WI38 (cell line): ENCODE measurements around the gene DPAGT1.
A peak's percentile ranks its signal among the peaks of the same experiment; 100 is the strongest.

Experiments used
- H3K4me3 ChIP-seq: 2 replicates; pipeline ENCODE4 v1.5.1; 2011; ENCODE audit warnings: low read depth, mild to moderate bottlenecking, control low read depth, low read length
- TF ChIP-seq, protein P1 (sequence below): IDR thresholded peaks from 2 replicates; pipeline ENCODE4 v1.5.1; 2012; ENCODE audit warnings: low read depth, mild to moderate bottlenecking, control low read depth, low read length

DPAGT1 gene

DNA sequence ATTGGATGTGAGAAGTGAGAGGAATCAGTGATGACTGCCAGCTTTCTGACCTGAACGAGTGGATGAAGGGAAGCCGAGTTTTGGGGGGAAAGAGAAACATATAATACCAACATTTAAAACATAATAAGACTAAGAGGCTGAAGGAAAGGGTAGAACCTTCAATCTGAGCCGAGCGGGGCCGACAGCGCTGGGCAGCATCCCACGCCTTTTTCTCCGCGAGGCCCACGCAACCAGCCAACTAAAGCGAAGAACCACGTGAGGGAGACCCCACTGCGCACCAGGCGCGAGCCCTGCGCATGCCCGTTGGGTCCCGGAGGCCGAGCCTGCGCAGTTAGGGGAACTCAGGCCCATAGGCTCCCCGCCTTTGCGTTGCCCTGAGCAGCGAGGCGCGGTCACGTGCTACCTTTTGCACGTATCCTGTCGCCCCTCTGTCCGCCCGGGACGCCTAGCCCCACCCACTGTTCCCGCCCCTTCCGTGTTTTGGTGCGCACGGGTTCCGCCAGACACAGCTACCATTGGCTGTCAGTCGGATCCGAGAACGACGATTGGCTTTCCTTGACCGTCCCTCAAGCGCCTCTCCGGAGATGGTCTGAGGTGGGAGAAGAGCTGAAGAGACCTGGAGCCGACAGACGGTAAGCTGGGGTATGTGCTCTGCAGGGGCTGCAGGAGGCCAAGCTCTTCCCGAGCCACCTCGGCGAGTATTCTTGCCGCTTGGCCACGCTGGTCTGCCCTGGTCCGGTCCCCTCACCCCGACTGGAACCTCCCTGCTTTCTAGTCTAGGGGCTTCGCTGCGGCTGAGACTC, 19.6 kb upstream of the DPAGT1 start, which contains the start of gene HINFP:
Gene HINFP, plus strand, starts transcription at position 573 of the 803 bp plus-strand sequence. CDS start 5,365 bp downstream, outside the sequence.
- TF ChIP-seq, protein P1, sequence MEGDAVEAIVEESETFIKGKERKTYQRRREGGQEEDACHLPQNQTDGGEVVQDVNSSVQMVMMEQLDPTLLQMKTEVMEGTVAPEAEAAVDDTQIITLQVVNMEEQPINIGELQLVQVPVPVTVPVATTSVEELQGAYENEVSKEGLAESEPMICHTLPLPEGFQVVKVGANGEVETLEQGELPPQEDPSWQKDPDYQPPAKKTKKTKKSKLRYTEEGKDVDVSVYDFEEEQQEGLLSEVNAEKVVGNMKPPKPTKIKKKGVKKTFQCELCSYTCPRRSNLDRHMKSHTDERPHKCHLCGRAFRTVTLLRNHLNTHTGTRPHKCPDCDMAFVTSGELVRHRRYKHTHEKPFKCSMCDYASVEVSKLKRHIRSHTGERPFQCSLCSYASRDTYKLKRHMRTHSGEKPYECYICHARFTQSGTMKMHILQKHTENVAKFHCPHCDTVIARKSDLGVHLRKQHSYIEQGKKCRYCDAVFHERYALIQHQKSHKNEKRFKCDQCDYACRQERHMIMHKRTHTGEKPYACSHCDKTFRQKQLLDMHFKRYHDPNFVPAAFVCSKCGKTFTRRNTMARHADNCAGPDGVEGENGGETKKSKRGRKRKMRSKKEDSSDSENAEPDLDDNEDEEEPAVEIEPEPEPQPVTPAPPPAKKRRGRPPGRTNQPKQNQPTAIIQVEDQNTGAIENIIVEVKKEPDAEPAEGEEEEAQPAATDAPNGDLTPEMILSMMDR, result no peak
- H3K4me3 ChIP-seq, result peak within 1 kb of the TSS; percentile 77

DNA sequence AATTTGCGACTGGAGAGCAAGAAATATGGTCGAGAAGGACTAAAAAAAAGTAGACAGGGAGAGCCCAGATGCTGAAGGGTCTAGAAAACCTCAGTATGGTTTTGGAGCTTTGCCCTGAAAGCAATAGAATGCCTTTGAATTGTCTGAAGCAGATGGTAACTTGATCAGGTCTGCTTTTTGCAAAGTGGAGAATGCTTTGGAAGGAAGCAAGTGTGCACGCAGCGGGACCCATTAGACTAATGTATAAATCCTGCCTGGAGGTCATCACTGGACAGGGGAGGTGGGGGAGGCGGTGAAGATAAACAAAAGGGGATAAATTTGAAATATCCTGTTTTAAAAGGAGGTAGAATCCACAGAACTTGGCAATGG, 19.0 kb upstream of the DPAGT1 start:
- TF ChIP-seq, protein P1, result no peak
- H3K4me3 ChIP-seq, result peak overlapping the region; percentile 62

DNA sequence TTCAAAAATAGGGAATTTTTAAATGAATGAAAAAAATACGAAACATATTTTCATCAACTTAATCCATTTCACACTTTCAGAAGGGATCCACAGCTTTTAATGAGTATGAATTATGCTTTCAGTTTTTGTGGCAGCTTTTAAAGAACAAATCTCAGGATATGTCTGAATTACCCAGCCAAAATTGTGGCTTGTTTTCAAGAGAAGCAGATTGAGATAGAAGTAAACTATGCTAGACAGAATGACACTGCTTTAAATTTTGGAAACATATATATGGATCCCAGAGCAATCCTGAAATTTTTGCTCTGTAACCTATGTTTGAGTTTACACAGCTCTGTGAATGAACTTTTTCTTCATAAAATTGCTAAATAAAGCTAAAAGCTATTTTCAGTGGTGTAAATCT, 17.3 kb upstream of the DPAGT1 start:
- TF ChIP-seq, protein P1, result no peak
- H3K4me3 ChIP-seq, result no peak overlapping the region

DNA sequence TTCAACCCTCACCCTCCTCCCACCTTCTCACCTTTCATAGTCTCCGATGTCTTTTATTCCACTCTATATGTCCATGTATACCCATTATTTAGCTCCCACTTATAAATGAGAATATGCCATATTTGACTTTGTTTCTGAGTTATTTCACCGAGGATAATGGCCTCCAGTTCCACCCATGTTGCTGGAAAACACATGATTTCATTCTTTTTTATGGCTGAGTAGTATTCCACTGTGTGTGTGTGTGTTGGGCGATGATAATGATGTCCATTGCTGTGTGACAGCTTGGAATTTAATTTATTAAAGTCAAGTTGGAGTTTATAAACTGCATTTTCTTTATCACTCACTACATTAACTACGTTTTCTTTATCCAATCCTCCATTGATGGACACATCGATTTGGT, 16.6 kb upstream of the DPAGT1 start:
- TF ChIP-seq, protein P1, result no peak
- no peak overlapping the region for H3K4me3 ChIP-seq

DNA sequence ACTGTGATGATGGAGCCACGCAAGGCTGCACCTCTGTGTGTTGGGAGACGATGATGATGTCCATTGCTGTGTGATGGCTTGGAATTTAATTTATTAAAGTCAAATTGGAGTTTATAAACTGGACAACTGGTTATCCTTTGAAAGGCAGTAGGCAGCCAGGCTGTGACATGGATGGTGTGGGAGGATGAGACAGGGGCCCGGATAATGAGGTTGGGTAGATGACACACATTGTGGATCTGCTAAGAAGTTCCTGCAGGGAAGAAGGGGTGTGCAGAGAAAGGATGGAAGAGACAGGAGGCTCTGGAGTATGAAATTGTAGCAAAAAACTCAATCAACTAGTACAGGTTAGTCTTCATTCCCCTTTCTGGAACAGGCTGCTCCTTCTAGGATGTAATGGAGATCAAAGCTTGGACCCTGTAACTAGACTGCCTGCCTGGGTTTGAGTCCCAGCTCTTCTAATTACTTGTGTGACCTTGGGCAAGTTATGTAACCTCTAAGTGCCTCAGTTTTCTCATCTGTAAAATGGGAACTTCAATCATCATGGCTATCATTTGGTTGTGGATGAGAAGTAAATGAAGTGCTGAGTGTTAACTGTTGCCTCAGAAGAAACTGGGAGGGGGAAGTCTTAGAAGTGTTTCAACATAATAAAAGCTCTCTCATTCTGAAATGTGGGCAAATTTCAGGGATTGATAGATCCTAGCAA, 15.5 kb upstream of the DPAGT1 start:
- H3K4me3 ChIP-seq, result no peak overlapping the region
- TF ChIP-seq, protein P1, result no peak

DNA sequence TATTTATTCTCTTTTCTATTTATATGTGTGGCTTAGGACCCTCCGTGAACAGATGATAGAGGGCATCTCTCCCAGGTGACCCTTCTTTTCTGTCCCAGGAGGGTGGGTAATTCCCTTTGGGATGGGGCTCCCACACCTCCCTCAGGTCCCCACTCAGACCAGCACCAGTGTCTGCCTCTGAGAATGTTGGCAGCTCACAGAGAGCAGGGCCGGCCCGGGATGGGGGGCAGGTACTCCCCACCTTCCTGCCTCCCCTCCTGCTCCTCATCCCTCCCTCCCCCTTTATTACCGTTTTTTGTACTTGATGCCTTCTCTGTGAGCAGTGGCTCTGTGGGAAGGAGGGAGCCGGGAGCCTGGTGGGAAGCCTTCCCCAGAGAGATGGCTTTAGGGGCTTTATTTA, 14.9 kb upstream of the DPAGT1 start:
- H3K4me3 ChIP-seq, result no peak overlapping the region
- TF ChIP-seq, protein P1, result no peak

DNA sequence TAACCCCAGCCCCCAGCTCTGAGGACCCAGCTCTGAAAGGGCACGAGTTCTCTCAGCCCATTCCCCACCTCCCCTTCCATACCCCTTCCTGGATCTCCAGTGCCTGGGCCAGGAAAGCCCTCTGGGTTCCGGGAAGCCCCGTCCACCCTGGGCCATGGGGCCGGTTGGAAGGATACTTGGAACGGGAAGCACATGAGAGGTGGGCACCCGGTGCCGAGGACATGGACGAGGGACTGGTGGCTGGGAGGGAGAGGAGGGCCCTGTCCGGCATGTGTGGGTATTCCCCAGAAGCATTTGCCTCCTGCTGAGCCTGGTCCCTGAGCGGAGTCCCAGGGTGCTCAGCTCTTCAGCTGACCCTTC, 14.6 kb upstream of the DPAGT1 start:
- TF ChIP-seq, protein P1, result no peak
- H3K4me3 ChIP-seq, result no peak overlapping the region
